Vagina (tissue), 2 donors: ENCODE results near the gene GRM2. TPM values are rescaled to one million over a fixed set of nuclear protein-coding genes. Genes with fewer than 3 reads are reported as not detected.

Source experiments
- DNase-seq, 2 donors: peaks; one replicate each; pipeline ENCODE4 v3.0.0-alpha.2; 2017; ENCODE audit errors: extremely low spot score in 2 of 2
- H3K27ac ChIP-seq: fragments of 200-600 bp; sonication (generic); one replicate; pipeline ENCODE4 v1.5.1; 2019
- H3K27me3 ChIP-seq: fragments of 200-600 bp; sonication (generic); one replicate; pipeline ENCODE4 v1.5.1; 2019
- H3K36me3 ChIP-seq, 2 donors: fragments of 200-600 bp; sonication (generic); one replicate each; pipeline ENCODE4 v1.5.1; 2017 to 2019
- H3K4me1 ChIP-seq: fragments of 200-600 bp; sonication (generic); one replicate; pipeline ENCODE4 v1.5.1; 2019
- H3K4me3 ChIP-seq, 2 donors: fragments of 200-600 bp; sonication (generic); 1 replicate in 1 of 2; 2 replicates in 1 of 2; pipeline ENCODE4 v1.5.1; 2016 to 2019
- H3K9me3 ChIP-seq: fragments of 200-600 bp; sonication (generic); one replicate; pipeline ENCODE4 v1.5.1; 2019
- CTCF ChIP-seq, 3 experiments: fragments of 450-650 bp in 2 of 3; fragments of 200-600 bp in 1 of 3; sonication (generic) in 1 of 3; IDR thresholded peaks; one replicate each; pipeline ENCODE4 v1.5.1; 2017 to 2019; ENCODE audit warnings: antibody characterized with exemption in 3 of 3, mild to moderate bottlenecking in 2 of 3, moderate library complexity in 2 of 3
- POLR2A ChIP-seq, 2 donors: fragments of 450-650 bp; IDR thresholded peaks; one replicate each; pipeline ENCODE4 v1.6.1; 2017; ENCODE audit warnings: antibody characterized with exemption in 2 of 2, mild to moderate bottlenecking in 2 of 2, moderate library complexity in 2 of 2
- POLR2AphosphoS5 ChIP-seq, 2 donors: sonication (generic); formaldehyde crosslinking; IDR thresholded peaks; one replicate each; pipeline ENCODE4 v1.9.0; 2017; ENCODE audit warnings: antibody characterized with exemption in 2 of 2, mild to moderate bottlenecking in 2 of 2, low read depth in 1 of 2; ENCODE audit not compliant: insufficient read depth in 1 of 2
- intact Hi-C: fragments of 100-400 bp; cut with DNase I; formaldehyde crosslinking; loops from one replicate; pipeline ENCODE4 v1.15.1; 2023
- total RNA-seq: library from RNA; depleted of rRNA; stranded (reverse); fragments of >200 nt; gene quantifications from one replicate; pipeline ENCODE4 v1.2.3, GENCODE V29; 2016

GRM2 gene
- total RNA-seq, 1 donor from 2014 or later: not detected

- no peak for DNase-seq
- Histone ChIP-seq H3K4me3 (no peak overlapping the region), H3K4me1 (peaks cover 77% of the 10 kb centered on the region), H3K9me3 (no peaks in the 10 kb centered on the region), H3K36me3 (peaks cover 0 to 7% of the 10 kb centered on the region in 2 donors), H3K27me3 (no peaks in the 10 kb centered on the region), H3K27ac (no peak overlapping the region)
- intact Hi-C loops: loop anchor here (5.0 to 10.0 kb wide), 2 partner anchors 171 to 278 kb away; partner anchors contain the start of genes DCAF1 and RBM15B
- no peak for TF ChIP-seq POLR2AphosphoS5 (IDR thresholded peaks at IDR 0.05; ENCODE audit: insufficient read depth in 1 of 2, low read depth in 1 of 2)
- TF ChIP-seq CTCF (IDR thresholded peaks at IDR 0.05): no peak
- no peak for TF ChIP-seq POLR2A (IDR thresholded peaks at IDR 0.05)
Observed at GRCh38 chr3:51673181-51673801, 33.6 kb upstream of the GRM2 start.

DNA sequence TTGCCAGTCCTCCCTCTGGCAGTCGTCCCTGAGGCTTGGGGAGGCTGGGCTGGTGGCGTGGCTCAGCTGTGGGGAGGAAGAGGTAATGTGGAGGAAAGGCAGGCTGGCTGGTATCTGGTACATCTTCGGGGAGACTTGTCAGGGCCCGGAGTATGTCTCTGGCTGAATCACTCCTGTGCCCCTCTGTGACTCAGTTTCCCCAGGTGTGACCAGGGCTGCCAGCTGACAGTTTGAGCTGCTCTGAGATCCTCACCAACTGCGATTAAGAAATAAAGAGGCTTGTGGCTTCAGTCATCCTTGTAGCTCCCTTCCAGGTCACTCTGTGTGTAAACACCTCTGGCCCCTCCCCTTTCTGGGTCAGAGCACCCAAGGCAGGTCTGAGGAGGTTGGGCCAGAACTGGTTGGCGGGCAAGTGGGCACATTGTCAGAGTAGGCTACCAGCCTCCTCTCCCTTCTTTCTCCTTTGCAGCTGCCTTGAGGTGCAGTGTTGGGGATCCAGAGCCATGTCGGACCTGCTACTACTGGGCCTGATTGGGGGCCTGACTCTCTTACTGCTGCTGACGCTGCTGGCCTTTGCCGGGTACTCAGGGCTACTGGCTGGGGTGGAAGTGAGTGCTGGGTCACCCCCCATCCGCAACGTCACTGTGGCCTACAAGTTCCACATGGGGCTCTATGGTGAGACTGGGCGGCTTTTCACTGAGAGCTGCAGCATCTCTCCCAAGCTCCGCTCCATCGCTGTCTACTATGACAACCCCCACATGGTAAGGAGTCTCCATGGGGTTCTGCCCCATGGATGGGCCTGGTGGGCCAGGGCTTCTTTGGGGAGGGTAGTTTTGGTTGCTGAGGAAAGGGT, 32.8 kb upstream of the GRM2 start:
- Histone ChIP-seq H3K27me3 (no peaks in the 10 kb centered on the region), H3K4me3 (no peak overlapping the region)
- no peak for DNase-seq

DNA sequence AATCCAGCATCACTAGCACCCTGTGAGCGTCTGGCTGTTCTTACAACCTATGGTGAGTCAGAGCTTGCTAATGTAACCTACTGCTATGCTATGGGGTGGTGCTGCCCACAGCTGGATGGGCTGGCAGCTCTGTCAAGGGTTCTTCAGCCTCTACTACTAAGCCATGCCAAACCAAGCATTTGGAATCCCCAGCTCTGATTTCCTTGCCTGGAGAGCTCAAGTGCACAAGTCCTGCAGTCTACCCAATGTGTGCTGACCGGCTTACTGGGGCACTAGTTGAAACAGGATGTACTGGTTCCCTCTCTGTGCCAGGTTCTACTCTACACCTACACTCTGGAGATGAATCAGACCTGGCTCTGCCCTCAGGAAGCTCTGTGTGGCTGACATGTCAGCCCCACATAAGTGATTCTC, 31.7 kb upstream of the GRM2 start:
- intact Hi-C loops: loop anchor here (10.0 kb wide), 1 partner anchor 280 kb away; the partner anchor contains the start of gene RBM15B
- no peak overlapping the region for H3K4me3 ChIP-seq
- no peak for DNase-seq
- peaks cover 0 to 10% of the 10 kb centered on the region in 2 donors for H3K36me3 ChIP-seq
- H3K27me3 ChIP-seq: no peaks in the 10 kb centered on the region
- H3K9me3 ChIP-seq: no peaks in the 10 kb centered on the region
- TF ChIP-seq POLR2A (IDR thresholded peaks at IDR 0.05) (no peak), POLR2AphosphoS5 (IDR thresholded peaks at IDR 0.05; ENCODE audit: insufficient read depth in 1 of 2, low read depth in 1 of 2) (no peak), CTCF (IDR thresholded peaks at IDR 0.05) (no peak)
- no peak overlapping the region for H3K27ac ChIP-seq
- H3K4me1 ChIP-seq: peaks cover 70% of the 10 kb centered on the region

More for the DNA sequence above, 32.8 kb upstream of the GRM2 start:
- intact Hi-C loops: loop anchor here (5.0 to 10.0 kb wide), 2 partner anchors 172 to 279 kb away; partner anchors contain the start of genes DCAF1 and RBM15B
- Histone ChIP-seq H3K4me1 (peaks cover 81% of the 10 kb centered on the region), H3K27ac (no peak overlapping the region), H3K36me3 (peaks cover 0 to 10% of the 10 kb centered on the region in 2 donors), H3K9me3 (no peaks in the 10 kb centered on the region)
- TF ChIP-seq CTCF (IDR thresholded peaks at IDR 0.05) (no peak), POLR2A (IDR thresholded peaks at IDR 0.05) (no peak), POLR2AphosphoS5 (IDR thresholded peaks at IDR 0.05; ENCODE audit: insufficient read depth in 1 of 2, low read depth in 1 of 2) (no peak)

DNA sequence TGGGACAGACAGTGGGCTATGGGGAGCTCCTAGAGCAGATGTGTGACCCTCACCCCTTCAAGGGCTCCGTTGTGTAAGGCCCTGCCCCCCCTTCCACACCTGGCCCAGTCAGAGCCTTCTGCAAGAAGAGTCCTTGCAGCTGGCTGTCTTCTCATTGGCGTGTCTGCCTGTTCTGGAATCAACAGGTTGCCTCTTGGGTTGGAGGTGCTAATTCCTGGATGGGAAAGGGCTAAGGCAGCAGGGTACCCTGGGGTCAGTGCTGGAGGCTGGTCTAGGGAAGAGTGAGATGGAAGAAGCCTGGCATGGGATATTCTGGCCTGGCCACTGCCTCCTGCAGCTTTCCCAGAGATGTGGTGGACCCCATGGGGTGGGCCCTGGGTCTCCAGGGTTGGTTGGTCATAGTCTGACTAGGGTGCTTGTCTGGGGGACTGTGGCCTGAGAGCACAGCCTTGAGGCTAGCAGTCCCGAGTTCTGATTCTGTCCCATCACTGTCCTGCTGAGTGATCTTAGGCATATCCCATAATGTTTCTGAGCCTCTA, 30.7 kb upstream of the GRM2 start:
- TF ChIP-seq CTCF (IDR thresholded peaks at IDR 0.05) (no peak), POLR2AphosphoS5 (IDR thresholded peaks at IDR 0.05; ENCODE audit: insufficient read depth in 1 of 2, low read depth in 1 of 2) (no peak), POLR2A (IDR thresholded peaks at IDR 0.05) (no peak)
- intact Hi-C loops: loop anchor here (10.0 kb wide), 1 partner anchor 281 kb away; the partner anchor contains the start of gene RBM15B
- peaks cover 0 to 10% of the 10 kb centered on the region in 2 donors for H3K36me3 ChIP-seq
- H3K9me3 ChIP-seq: no peaks in the 10 kb centered on the region
- H3K4me3 ChIP-seq: no peak overlapping the region
- H3K27me3 ChIP-seq: no peaks in the 10 kb centered on the region
- peaks cover 73% of the 10 kb centered on the region for H3K4me1 ChIP-seq
- H3K27ac ChIP-seq: no peak overlapping the region
- no peak for DNase-seq
